HG03432 (cell line): ENCODE data around the gene FIG4.

Experiments
- ATAC-seq: cut with Tn5 transposase; IDR thresholded peaks from one replicate; pipeline ENCODE4 v1.9.1; 2021; ENCODE audit warnings: mild to moderate bottlenecking, moderate library complexity; ENCODE audit not compliant: unreplicated experiment

Gene FIG4

GRCh38 chr6:109759098-109759955 lies 68.2 kb downstream of the FIG4 start:
- ATAC-seq: no peak

- ATAC-seq: no peak
These were observed 69.1 kb downstream of the FIG4 start for GRCh38 chr6:109760208-109760607.

- ATAC-seq: no peak
These were observed 71.1 kb downstream of the FIG4 start for GRCh38 chr6:109762166-109762565.

- no peak for ATAC-seq
These were observed 71.8 kb downstream of the FIG4 start for GRCh38 chr6:109762769-109763441.

GRCh38 chr6:109766167-109766566 lies 75.1 kb downstream of the FIG4 start:
- no peak for ATAC-seq

GRCh38 chr6:109767961-109768360 lies 76.9 kb downstream of the FIG4 start:
- ATAC-seq: no peak

- ATAC-seq: no peak
These were observed 77.4 kb downstream of the FIG4 start for GRCh38 chr6:109768485-109768884.

GRCh38 chr6:109769213-109769612 lies 78.1 kb downstream of the FIG4 start:
- ATAC-seq: peak; percentile 48

GRCh38 chr6:109770047-109770446 lies 79.0 kb downstream of the FIG4 start:
- no peak for ATAC-seq

GRCh38 chr6:109770779-109771178 lies 79.7 kb downstream of the FIG4 start:
- no peak for ATAC-seq

- peak; percentile 46 for ATAC-seq
These were observed 81.1 kb downstream of the FIG4 start for GRCh38 chr6:109771939-109772755.

- ATAC-seq: no peak
These were observed 81.9 kb downstream of the FIG4 start for GRCh38 chr6:109772883-109773431.

GRCh38 chr6:109781001-109781400 lies 89.9 kb downstream of the FIG4 start:
- no peak for ATAC-seq

GRCh38 chr6:109782491-109782999 lies 91.4 kb downstream of the FIG4 start:
- ATAC-seq: no peak

GRCh38 chr6:109783250-109783986 lies 92.3 kb downstream of the FIG4 start:
- ATAC-seq: no peak

- ATAC-seq: no peak
These were observed 96.2 kb downstream of the FIG4 start for GRCh38 chr6:109787312-109787711.

GRCh38 chr6:109788687-109789086 lies 97.6 kb downstream of the FIG4 start:
- ATAC-seq: no peak

GRCh38 chr6:109790131-109790530 lies 99.0 kb downstream of the FIG4 start:
- ATAC-seq: no peak

- ATAC-seq: no peak
These were observed 100.2 kb downstream of the FIG4 start for GRCh38 chr6:109791301-109791700.

GRCh38 chr6:109793021-109793420 lies 101.9 kb downstream of the FIG4 start:
- no peak for ATAC-seq
